Coronary artery (tissue), 2 donors: ENCODE results near the gene CEP131.

ENCODE experiments used
- DNase-seq: peaks from one replicate; pipeline ENCODE4 v3.0.0-alpha.2; 2017; ENCODE audit warnings: low spot score
- H3K27ac ChIP-seq, 2 donors: fragments of 200-600 bp; sonication (generic); one replicate each; pipeline ENCODE4 v1.5.1; 2016 to 2019
- H3K4me3 ChIP-seq: fragments of 200-600 bp; sonication (generic); 2 replicates; pipeline ENCODE4 v1.5.1; 2016; ENCODE audit warnings: mild to moderate bottlenecking, moderate library complexity
- TF ChIP-seq, protein P1 (sequence below): fragments of 200-600 bp; sonication (generic); IDR thresholded peaks from one replicate; pipeline ENCODE4 v1.5.1; 2019; ENCODE audit warnings: antibody characterized with exemption

The CEP131 gene

GRCh38 chr17:81217491-81217890 lies 5.3 kb downstream of the CEP131 start:
- no peak overlapping the region for H3K4me3 ChIP-seq
- TF ChIP-seq, protein P1, sequence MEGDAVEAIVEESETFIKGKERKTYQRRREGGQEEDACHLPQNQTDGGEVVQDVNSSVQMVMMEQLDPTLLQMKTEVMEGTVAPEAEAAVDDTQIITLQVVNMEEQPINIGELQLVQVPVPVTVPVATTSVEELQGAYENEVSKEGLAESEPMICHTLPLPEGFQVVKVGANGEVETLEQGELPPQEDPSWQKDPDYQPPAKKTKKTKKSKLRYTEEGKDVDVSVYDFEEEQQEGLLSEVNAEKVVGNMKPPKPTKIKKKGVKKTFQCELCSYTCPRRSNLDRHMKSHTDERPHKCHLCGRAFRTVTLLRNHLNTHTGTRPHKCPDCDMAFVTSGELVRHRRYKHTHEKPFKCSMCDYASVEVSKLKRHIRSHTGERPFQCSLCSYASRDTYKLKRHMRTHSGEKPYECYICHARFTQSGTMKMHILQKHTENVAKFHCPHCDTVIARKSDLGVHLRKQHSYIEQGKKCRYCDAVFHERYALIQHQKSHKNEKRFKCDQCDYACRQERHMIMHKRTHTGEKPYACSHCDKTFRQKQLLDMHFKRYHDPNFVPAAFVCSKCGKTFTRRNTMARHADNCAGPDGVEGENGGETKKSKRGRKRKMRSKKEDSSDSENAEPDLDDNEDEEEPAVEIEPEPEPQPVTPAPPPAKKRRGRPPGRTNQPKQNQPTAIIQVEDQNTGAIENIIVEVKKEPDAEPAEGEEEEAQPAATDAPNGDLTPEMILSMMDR = no peak
- H3K27ac ChIP-seq = no peak overlapping the region
- DNase-seq = no peak

- DNase-seq = no peak
- Histone ChIP-seq H3K4me3 (no peak overlapping the region), H3K27ac (no peak overlapping the region)
- TF ChIP-seq, protein P1 = no peak
Observed at GRCh38 chr17:81213978-81214377, 8.8 kb downstream of the CEP131 start.

- H3K27ac ChIP-seq = no peak overlapping the region
- TF ChIP-seq, protein P1 = no peak
- DNase-seq = no peak
- no peak overlapping the region for H3K4me3 ChIP-seq
Observed at GRCh38 chr17:81212365-81212764, 10.4 kb downstream of the CEP131 start.

DNA sequence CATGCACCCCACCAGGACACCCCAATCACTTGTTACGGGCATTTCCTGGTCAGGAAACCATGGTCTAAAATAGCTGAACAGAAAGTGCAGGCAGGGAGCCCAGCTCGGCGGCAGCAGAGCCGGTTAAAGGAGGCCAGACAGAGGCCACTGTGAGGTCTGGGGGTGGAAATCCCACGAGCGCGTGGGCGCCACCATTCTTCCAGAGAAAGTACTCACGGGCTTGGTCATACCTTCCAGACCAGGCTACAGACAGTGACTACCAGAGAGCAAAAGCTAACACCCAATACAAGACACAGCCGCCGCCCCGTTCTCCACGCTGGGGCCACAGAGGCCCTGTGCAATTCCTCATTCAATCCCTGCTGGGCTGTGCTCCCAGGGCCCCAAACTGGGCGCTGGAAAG lies 11.9 kb downstream of the CEP131 start:
- TF ChIP-seq, protein P1 = no peak
- Histone ChIP-seq H3K27ac (peak overlapping the region in 1 of 2 donors; percentile 45), H3K4me3 (no peak overlapping the region)
- no peak for DNase-seq

GRCh38 chr17:81210466-81210865 lies 12.3 kb downstream of the CEP131 start:
- H3K27ac ChIP-seq = peak overlapping the region in 1 of 2 donors; percentile 58
- TF ChIP-seq, protein P1 = no peak
- H3K4me3 ChIP-seq = no peak overlapping the region
- no peak for DNase-seq

GRCh38 chr17:81209141-81209540 lies 13.6 kb downstream of the CEP131 start:
- no peak overlapping the region for H3K27ac ChIP-seq
- TF ChIP-seq, protein P1 = no peak
- DNase-seq = no peak
- no peak overlapping the region for H3K4me3 ChIP-seq

GRCh38 chr17:81208651-81209050 lies 14.1 kb downstream of the CEP131 start:
- Histone ChIP-seq H3K4me3 (no peak overlapping the region), H3K27ac (no peak overlapping the region)
- TF ChIP-seq, protein P1 = no peak
- DNase-seq = no peak
